Smooth muscle cell of the brain vasculature (primary cell): Measurements from ENCODE around the gene SFXN2.

Experiments
- DNase-seq: peaks from one replicate; pipeline ENCODE4 v3.0.0-alpha.2; 2012; ENCODE audit warnings: low read depth, low spot score

SFXN2 gene

DNA sequence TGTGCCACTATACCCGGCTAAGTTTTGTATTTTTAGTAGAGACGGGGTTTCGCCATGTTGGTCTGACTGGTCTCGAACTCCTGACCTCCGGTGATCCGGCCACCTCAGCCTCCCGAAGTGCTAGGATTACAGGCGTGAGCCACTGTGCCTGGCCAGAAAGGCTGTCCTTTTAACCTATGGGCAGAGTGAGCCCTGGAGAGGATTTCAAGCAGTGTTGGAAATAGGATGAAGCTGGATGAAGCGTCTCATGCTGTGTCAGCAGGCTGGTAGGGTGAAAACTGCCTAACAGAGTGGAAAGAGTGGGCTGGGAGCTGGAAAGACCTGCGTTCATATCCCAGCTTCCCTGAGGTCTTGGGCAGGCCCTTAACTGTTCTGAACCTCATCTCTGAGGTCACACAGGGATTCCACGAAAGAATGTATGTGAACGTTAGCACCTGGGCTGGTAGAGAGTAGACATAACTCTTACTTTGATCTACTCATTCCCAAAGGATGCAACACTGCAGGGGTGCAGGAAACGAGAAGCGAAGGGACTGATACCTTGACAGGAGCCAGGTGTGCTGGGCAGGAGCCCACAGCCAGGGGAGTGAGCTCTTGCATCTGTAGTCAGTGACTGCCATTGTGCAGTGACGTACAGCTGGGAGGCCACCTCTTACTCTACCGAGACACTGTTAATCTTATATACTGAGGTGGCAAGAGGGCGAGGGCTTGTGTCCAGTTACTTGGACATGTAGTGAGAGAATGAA, 63.4 kb downstream of the SFXN2 start:
- no peak for DNase-seq

DNA sequence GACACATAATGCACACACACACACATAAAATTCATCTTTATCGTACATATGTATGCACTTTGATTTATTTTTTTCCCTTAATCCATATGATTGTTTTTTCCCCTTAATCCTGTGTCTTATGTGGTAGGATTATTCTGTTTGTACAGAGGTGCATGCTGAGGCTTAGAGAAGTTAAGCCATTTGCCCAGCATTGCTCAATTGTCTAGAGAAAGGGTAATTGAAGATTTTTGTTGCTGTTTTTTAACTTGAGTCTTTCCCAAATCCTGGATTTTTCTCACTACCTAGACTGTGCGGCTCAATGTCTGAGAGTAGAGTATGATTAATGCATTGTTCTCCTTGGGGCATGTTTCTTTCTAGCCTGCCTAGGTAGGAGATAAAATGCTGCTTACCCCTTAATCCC, 64.3 kb downstream of the SFXN2 start:
- no peak for DNase-seq

DNA sequence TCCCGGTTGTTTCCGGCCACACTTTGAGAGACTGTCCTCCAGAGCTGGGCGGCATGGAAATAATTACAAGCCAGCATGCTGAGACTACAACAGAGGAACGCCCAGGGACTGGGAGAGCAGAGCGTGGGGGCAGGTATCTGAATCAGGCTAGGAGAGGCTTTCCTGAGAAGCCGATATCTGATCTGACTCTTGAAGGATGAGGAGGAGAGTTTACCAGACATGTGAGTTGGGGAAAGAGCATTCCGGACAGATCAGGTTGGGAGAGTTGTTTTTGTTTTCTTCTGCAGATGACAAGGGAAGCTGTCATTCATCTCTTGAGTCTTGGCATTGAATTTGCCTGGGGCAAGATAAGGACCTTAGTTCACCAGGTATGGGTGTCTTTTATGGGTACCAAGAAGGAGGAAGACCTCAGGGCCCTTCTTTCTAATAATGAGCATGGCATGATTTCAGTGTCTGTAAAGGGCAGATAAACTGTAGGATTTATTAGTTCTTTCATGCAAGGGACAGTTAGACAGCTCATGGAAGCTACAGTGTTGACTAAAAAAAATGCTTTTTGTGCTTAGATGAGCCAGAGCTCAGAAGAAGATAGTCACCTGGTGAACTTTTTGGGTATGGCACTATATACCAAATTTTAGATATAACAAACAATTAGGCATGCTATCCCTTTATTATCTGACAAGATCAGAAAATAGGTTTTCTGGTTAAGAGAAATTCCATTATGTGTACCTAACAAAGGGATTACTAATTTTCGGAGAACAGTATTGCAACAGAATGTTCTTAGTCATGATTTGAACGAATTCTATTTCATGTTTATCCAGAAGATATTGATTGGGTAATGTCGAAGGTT, 65.5 kb downstream of the SFXN2 start:
- no peak for DNase-seq

DNA sequence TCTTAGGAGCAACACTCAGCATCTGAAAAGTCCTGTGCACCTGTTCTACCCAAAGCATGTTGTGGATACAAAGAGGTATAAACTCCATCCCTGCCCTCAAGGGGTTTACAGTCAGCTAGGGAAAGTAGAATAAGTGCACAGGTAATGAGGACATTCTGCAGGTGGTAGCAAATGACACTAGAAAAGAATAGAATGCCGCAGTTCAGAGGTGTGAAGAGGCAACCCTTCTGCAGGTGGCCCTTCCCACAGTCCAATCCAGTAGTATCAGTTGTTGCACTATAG, 66.0 kb downstream of the SFXN2 start:
- DNase-seq, result no peak

DNA sequence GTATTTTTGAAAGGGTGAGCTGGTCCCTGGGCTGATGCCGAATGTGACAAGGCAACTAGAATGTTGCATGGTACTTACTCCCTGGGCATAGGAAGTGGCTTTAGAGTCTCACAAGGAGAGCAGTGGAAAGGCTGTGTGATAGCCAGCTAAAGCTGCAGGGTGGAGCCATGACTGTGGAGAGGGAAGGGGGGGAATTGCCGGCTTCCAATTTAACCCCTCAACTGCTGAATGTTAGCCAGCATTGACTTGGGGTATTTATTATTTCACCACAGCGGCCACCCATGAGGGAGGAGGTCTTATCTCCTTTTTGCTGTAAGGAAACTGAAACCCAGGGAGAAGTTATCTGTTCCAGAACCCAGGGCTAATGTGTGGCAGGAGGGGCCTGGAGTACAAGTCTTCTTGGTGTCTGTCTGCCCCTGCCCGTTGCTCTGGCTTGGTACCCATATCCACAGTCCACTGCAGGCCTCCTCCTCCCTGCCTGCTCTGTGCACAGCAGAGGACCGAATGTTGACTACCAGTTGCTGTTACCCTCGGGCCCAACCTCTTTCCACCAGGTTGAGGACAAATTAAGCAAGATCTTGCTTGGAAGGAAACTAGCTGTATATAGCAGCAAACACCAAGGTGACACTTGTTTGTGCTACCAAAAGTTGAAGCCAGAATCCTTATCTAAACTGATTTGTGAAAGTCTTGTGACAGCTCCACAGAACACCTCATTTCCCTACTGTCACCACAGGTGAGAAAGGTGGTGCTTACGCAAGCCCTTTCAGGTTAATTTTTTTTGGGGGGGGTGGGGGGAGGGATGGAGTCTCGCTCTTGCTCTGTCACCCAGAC, 66.9 kb downstream of the SFXN2 start:
- DNase-seq, result no peak

DNA sequence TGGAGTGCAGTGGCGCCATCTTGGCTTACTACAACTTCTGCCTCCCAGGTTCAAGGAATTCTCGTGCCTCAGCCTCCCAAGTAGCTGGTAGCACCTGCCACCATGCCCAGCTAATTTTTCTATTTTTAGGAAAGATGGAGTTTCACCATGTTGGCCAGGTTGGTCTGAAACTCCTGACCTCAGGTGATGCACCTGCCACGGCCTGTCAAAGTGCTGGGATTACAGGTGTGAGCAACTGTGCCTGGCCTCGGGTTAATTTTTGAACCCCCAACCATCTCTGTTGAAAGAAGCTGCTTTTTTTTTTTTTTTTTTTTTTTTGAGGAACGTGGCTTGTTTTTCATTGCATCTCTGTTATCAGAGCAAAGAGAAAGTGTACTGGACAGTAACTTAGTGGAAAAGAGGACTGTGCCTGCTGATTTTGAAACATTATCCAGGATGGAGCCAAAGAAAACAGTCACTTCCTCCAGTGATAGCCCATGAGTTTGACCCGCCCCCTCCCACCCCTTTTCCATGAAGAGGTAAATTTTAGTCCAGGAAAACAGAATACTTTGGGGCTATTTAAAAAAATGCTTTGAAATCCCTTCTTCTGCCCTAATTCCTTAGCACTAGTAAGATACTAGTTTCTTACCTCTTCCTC, 67.6 kb downstream of the SFXN2 start:
- no peak for DNase-seq

- DNase-seq, result peak; percentile 81
These were observed 68.5 kb downstream of the SFXN2 start for GRCh38 chr10:102782673-102783551.

- DNase-seq, result no peak
These were observed 69.1 kb downstream of the SFXN2 start for GRCh38 chr10:102783568-102783967.

GRCh38 chr10:102785818-102786217, 71.4 kb downstream of the SFXN2 start:
- no peak for DNase-seq

- no peak for DNase-seq
These were observed 77.4 kb downstream of the SFXN2 start for GRCh38 chr10:102791754-102792395.
